HCT116 (cell line): Measurements from ENCODE around the gene ASRGL1. TPM values are rescaled to one million over a fixed set of nuclear protein-coding genes. Genes with fewer than 3 reads are reported as not detected.

Experiments used
- ATAC-seq: fragments of 200-7000 bp; cut with Tn5 transposase; 2 replicates; pipeline ENCODE4 v1.9.1; 2020; ENCODE audit warnings: mild to moderate bottlenecking, moderate library complexity
- BruUV-seq: library from RNA; stranded (reverse); fragments of 400-500 nt; replicated peaks from 2 replicates; lab custom pipeline; 2021; lab: Mats Ljungman, UMichigan
- CTCF ChIA-PET: fragments of 300-600 bp; sonication (Branson Sonifier 250); formaldehyde crosslinking; loops from one replicate; lab custom pipeline; 2021; ENCODE audit warnings: antibody characterized with exemption; lab: Charles Lee
- POLR2A ChIA-PET: fragments of 300-600, 350-600 bp; sonication (Branson Sonifier 250); formaldehyde crosslinking; loops from one replicate; lab custom pipeline; 2021; ENCODE audit warnings: antibody characterized with exemption; lab: Charles Lee
- RAD21 ChIA-PET, 2 experiments: fragments of 300-600 bp; sonication (Branson Sonifier 250); formaldehyde crosslinking; loops; one replicate each; lab custom pipeline; 2023; ENCODE audit warnings: low total read pairs in 2 of 2; ENCODE audit not compliant: uncharacterized antibody in 2 of 2, unreplicated experiment in 2 of 2, low non-redundant PET in 1 of 2; lab: Charles Lee
- DNase-seq: peaks from one replicate; pipeline ENCODE4 v3.0.0-alpha.2; 2010; ENCODE audit warnings: low read depth, low spot score
- H2AFZ ChIP-seq: fragments of 200-600 bp; shearing (Covaris generic), sonication (generic); 2 replicates; pipeline ENCODE4 v1.6.1; 2017; ENCODE audit warnings: low read depth, mixed run types, mixed read lengths, antibody characterized with exemption, low read length; ENCODE audit not compliant: poor library complexity, severe bottlenecking
- H3K27ac ChIP-seq: 2 replicates; pipeline ENCODE4 v1.5.1; 2012; ENCODE audit warnings: low read depth, low read length
- H3K27me3 ChIP-seq: fragments of 200-600 bp; sonication (generic); 2 replicates; pipeline ENCODE4 v1.6.1; 2016; ENCODE audit warnings: mixed run types, low read length, mixed read lengths; ENCODE audit not compliant: insufficient read depth
- H3K36me3 ChIP-seq, 2 experiments: fragments of 200-500 bp in 1 of 2; fragments of 200-600 bp in 1 of 2; sonication (Bioruptor generic) in 1 of 2; sonication (generic) in 1 of 2; 2 replicates each; pipeline versions ENCODE4 v1.5.1 to v1.6.1; 2014 to 2016; ENCODE audit warnings: low read length in 2 of 2, inconsistent platforms in 1 of 2, mixed read lengths in 1 of 2, mixed run types in 1 of 2; ENCODE audit not compliant: insufficient read depth in 2 of 2, control insufficient read depth in 1 of 2
- H3K4me1 ChIP-seq, 2 experiments: fragments of 200-600 bp in 1 of 2; sonication (generic) in 1 of 2; 2 replicates each; pipeline versions ENCODE4 v1.5.1 to v1.6.1; 2012 to 2017; ENCODE audit warnings: low read length in 2 of 2, inconsistent platforms in 1 of 2, mild to moderate bottlenecking in 1 of 2, mixed read lengths in 1 of 2, mixed run types in 1 of 2, moderate library complexity in 1 of 2; ENCODE audit not compliant: insufficient read depth in 2 of 2, control insufficient read depth in 1 of 2
- H3K4me2 ChIP-seq: fragments of 200-600 bp; sonication (generic); 2 replicates; pipeline ENCODE4 v1.6.1; 2017; ENCODE audit warnings: mixed run types, low read length, mixed read lengths
- H3K4me3 ChIP-seq, 2 experiments: fragments of 200-600 bp in 1 of 2; sonication (generic) in 1 of 2; replicated peaks in 1 of 2; 2 replicates each; pipeline ENCODE4 v1.5.1; 2011 to 2016; ENCODE audit warnings: low read length in 2 of 2, control low read depth in 1 of 2, low read depth in 1 of 2, mild to moderate bottlenecking in 1 of 2, mixed read lengths in 1 of 2, mixed run types in 1 of 2
- H3K79me2 ChIP-seq: fragments of 200-600 bp; sonication (generic); 2 replicates; pipeline ENCODE4 v1.6.1; 2017; ENCODE audit warnings: mild to moderate bottlenecking, mixed run types, low read length, moderate library complexity, mixed read lengths; ENCODE audit not compliant: insufficient read depth
- H3K9ac ChIP-seq: fragments of 200-600 bp; sonication (generic); 2 replicates; pipeline ENCODE4 v1.6.1; 2016; ENCODE audit warnings: low read length, mixed read lengths
- H3K9me2 ChIP-seq: fragments of 200-600 bp; sonication (generic), shearing (Covaris generic); 2 replicates; pipeline ENCODE4 v1.6.1; 2017; ENCODE audit warnings: mixed run types, mild to moderate bottlenecking, moderate library complexity; ENCODE audit not compliant: insufficient read depth
- H3K9me3 ChIP-seq, 2 experiments: fragments of 200-500 bp in 1 of 2; fragments of 200-600 bp in 1 of 2; sonication (Bioruptor generic) in 1 of 2; sonication (generic) in 1 of 2; 2 replicates each; pipeline ENCODE4 v1.6.1; 2014 to 2017; ENCODE audit warnings: low read length in 2 of 2, mixed read lengths in 2 of 2, inconsistent platforms in 1 of 2, low read depth in 1 of 2, mild to moderate bottlenecking in 1 of 2, mixed run types in 1 of 2, moderate library complexity in 1 of 2; ENCODE audit not compliant: control insufficient read depth in 1 of 2, insufficient read depth in 1 of 2
- H4K20me1 ChIP-seq: fragments of 200-600 bp; sonication (generic), shearing (Covaris generic); 2 replicates; pipeline ENCODE4 v1.6.1; 2017; ENCODE audit warnings: mixed run types, mild to moderate bottlenecking, moderate library complexity; ENCODE audit not compliant: insufficient read depth
- CEBPB ChIP-seq: IDR thresholded peaks from 2 replicates; pipeline ENCODE4 v1.6.1; 2012; ENCODE audit warnings: low read depth
- EGR1 ChIP-seq: IDR thresholded peaks from 2 replicates; pipeline ENCODE4 v1.6.1; 2012; ENCODE audit warnings: low read depth
- ELF1 ChIP-seq: IDR thresholded peaks from 2 replicates; pipeline ENCODE4 v1.6.1; 2012; ENCODE audit warnings: low read depth, borderline replicate concordance
- EZH2 ChIP-seq: fragments of 200-600 bp; sonication (generic); IDR thresholded peaks from 2 replicates; pipeline ENCODE4 v1.6.1; 2017; ENCODE audit warnings: antibody characterized with exemption, mixed run types
- EZH2phosphoT487 ChIP-seq: fragments of 200-600 bp; IDR thresholded peaks from 2 replicates; pipeline ENCODE4 v1.6.1; 2018; ENCODE audit warnings: antibody characterized with exemption, borderline replicate concordance
- JUND ChIP-seq: IDR thresholded peaks from 2 replicates; pipeline ENCODE4 v1.6.1; 2012
- POLR2A ChIP-seq: IDR thresholded peaks from 2 replicates; pipeline ENCODE4 v1.7.0; 2011; ENCODE audit warnings: borderline replicate concordance; ENCODE audit not compliant: insufficient read depth, insufficient read length; ENCODE audit errors: extremely low read depth
- POLR2AphosphoS5 ChIP-seq: IDR thresholded peaks from 2 replicates; pipeline ENCODE4 v1.6.1; 2011; ENCODE audit warnings: mild to moderate bottlenecking, low read depth, low read length, moderate library complexity
- SIN3A ChIP-seq: IDR thresholded peaks from 2 replicates; pipeline ENCODE4 v1.6.1; 2012; ENCODE audit warnings: low read depth
- SP1 ChIP-seq: IDR thresholded peaks from 2 replicates; pipeline ENCODE4 v1.6.1; 2012; ENCODE audit warnings: low read depth
- SRF ChIP-seq: IDR thresholded peaks from 2 replicates; pipeline ENCODE4 v1.6.1; 2012; ENCODE audit warnings: low read depth
- YY1 ChIP-seq: IDR thresholded peaks from 2 replicates; pipeline ENCODE4 v1.6.1; 2011; ENCODE audit warnings: low read length, low read depth, moderate library complexity, mild to moderate bottlenecking; ENCODE audit not compliant: insufficient replicate concordance; ENCODE audit errors: extremely low read depth
- ZNF274 ChIP-seq: fragments of 200-500 bp; sonication (Bioruptor generic); IDR thresholded peaks from 2 replicates; pipeline ENCODE4 v1.6.1; 2014; ENCODE audit warnings: mild to moderate bottlenecking, low read depth, low read length, inconsistent platforms
- intact Hi-C: fragments of 100-400 bp; cut with micrococcal nuclease; formaldehyde crosslinking; loops from 2 replicates; pipeline ENCODE4 v1.10.0; 2022
- total RNA-seq: library from RNA; stranded (reverse); gene quantifications from one replicate; pipeline ENCODE4 v1.2.1, GENCODE V29; 2021; ENCODE audit not compliant: unreplicated experiment
- TF ChIP-seq, protein P1 (sequence below): IDR thresholded peaks from 2 replicates; pipeline ENCODE4 v1.6.1; 2011; ENCODE audit warnings: mild to moderate bottlenecking, low read length, moderate library complexity; ENCODE audit not compliant: insufficient replicate concordance; ENCODE audit errors: extremely low read depth
- TF ChIP-seq, protein P2 (sequence below), 3 experiments: fragments of 200-600 bp in 1 of 3; sonication (generic) in 1 of 3; IDR thresholded peaks in 2 of 3; conservative IDR thresholded peaks in 1 of 3; 2 replicates each; pipeline ENCODE4 v1.5.1; 2012 to 2017; ENCODE audit warnings: low read depth in 2 of 3, low read length in 2 of 3, antibody characterized with exemption in 1 of 3, borderline replicate concordance in 1 of 3, control low read depth in 1 of 3, mild to moderate bottlenecking in 1 of 3, mixed read lengths in 1 of 3, mixed run types in 1 of 3, moderate library complexity in 1 of 3; ENCODE audit not compliant: insufficient read depth in 1 of 3
- TF ChIP-seq, protein P3 (sequence below): IDR thresholded peaks from 2 replicates; pipeline ENCODE4 v1.6.1; 2012

ASRGL1 gene
- total RNA-seq, 1 experiment from 2014 or later = 27.6 TPM

DNA sequence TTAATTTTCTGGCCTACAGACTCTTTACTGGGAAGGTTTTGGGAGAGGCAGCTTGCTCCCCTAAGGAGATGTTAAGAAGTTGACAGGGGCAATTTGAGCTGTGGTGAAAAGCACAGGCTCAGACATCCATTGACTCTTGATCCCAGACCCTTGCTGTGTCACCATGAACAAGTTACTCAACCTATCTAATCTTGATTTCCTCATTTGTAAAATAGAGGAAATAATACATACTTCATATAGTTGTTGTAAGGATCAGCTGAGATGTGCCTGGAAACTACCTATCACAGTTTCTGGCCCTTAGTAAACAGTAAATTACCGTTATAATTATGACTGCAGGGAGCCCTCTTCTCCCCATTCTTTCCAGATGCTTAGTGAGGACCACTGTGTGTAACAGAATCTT, 21.8 kb upstream of the ASRGL1 start:
- no peaks in the 10 kb centered on the region for H3K9me3 ChIP-seq
- no peaks in the 10 kb centered on the region for H3K9me2 ChIP-seq
- POLR2A ChIA-PET = no interaction called here

DNA sequence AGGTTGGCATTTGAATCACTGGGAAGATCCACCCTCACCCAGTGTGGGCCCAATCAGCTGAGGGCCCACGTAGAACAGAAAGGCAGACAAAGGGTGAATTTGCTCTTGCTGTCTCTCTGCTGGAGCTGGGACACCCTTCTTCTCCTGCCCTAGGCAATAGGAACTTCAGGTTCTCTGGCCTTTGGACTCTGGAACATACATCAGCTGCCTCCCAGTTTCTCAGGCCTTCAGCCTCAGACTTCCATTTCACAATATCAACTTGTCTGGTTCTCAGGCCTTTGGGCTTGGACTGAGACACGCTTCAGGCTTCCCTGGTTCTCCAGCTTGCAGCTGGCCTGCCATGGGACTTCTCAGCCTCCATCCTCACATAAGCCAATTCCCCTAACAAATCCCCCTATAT, 14.7 kb upstream of the ASRGL1 start:
- CTCF ChIA-PET = interaction anchor here (0.7 to 1.6 kb wide), 6 partner anchors 9 to 524 kb away, joined by 3 to 5 read pairs (median 4); partner anchors contain the start of gene ASRGL1
- no TSS peak for BruUV-seq
- Histone ChIP-seq H3K9me3 (no peaks in the 10 kb centered on the region), H3K79me2 (no peaks in the 10 kb centered on the region), H2AFZ (no peak overlapping the region), H3K27ac (no peak overlapping the region), H3K36me3 (no peaks in the 10 kb centered on the region), H3K4me2 (no peak overlapping the region), H3K9me2 (no peaks in the 10 kb centered on the region), H4K20me1 (no peaks in the 10 kb centered on the region), H3K9ac (no peak overlapping the region), H3K4me1 (no peaks in the 10 kb centered on the region), H3K27me3 (no peaks in the 10 kb centered on the region), H3K4me3 (no peak overlapping the region)
- intact Hi-C loops = no loop called here
- ATAC-seq = no peak
- no peak for DNase-seq
- POLR2A ChIA-PET = no interaction called here
- RAD21 ChIA-PET = interaction anchor here in 1 of 2 experiments (0.9 kb wide), 1 partner anchor 152 kb away, joined by 3 read pairs; no protein-coding TSS in a partner anchor
- TF ChIP-seq EZH2phosphoT487 (no peak), JUND (no peak), YY1 (no peak), CEBPB (no peak), ZNF274 (no peak), POLR2A (no peak), EGR1 (no peak), ELF1 (no peak), POLR2AphosphoS5 (no peak), SIN3A (no peak)
- TF ChIP-seq, protein P1, sequence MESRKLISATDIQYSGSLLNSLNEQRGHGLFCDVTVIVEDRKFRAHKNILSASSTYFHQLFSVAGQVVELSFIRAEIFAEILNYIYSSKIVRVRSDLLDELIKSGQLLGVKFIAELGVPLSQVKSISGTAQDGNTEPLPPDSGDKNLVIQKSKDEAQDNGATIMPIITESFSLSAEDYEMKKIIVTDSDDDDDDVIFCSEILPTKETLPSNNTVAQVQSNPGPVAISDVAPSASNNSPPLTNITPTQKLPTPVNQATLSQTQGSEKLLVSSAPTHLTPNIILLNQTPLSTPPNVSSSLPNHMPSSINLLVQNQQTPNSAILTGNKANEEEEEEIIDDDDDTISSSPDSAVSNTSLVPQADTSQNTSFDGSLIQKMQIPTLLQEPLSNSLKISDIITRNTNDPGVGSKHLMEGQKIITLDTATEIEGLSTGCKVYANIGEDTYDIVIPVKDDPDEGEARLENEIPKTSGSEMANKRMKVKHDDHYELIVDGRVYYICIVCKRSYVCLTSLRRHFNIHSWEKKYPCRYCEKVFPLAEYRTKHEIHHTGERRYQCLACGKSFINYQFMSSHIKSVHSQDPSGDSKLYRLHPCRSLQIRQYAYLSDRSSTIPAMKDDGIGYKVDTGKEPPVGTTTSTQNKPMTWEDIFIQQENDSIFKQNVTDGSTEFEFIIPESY = no peak
- TF ChIP-seq, protein P2, sequence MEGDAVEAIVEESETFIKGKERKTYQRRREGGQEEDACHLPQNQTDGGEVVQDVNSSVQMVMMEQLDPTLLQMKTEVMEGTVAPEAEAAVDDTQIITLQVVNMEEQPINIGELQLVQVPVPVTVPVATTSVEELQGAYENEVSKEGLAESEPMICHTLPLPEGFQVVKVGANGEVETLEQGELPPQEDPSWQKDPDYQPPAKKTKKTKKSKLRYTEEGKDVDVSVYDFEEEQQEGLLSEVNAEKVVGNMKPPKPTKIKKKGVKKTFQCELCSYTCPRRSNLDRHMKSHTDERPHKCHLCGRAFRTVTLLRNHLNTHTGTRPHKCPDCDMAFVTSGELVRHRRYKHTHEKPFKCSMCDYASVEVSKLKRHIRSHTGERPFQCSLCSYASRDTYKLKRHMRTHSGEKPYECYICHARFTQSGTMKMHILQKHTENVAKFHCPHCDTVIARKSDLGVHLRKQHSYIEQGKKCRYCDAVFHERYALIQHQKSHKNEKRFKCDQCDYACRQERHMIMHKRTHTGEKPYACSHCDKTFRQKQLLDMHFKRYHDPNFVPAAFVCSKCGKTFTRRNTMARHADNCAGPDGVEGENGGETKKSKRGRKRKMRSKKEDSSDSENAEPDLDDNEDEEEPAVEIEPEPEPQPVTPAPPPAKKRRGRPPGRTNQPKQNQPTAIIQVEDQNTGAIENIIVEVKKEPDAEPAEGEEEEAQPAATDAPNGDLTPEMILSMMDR (IDR thresholded peaks at IDR 0.05 in 2 of 3, conservative IDR thresholded peaks at IDR 0.05 in 1 of 3; ENCODE audit: borderline replicate concordance in 1 of 3, insufficient read depth in 1 of 3, low read depth in 2 of 3, low read length in 2 of 3) = no peak
- TF ChIP-seq, protein P3, sequence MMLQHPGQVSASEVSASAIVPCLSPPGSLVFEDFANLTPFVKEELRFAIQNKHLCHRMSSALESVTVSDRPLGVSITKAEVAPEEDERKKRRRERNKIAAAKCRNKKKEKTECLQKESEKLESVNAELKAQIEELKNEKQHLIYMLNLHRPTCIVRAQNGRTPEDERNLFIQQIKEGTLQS = no peak

More for the DNA sequence above, 21.8 kb upstream of the ASRGL1 start:
- no peaks in the 10 kb centered on the region for H4K20me1 ChIP-seq
- ChIA-PET RAD21 (no interaction called here), CTCF (no interaction called here)
- no peak overlapping the region for H3K4me2 ChIP-seq
- H3K79me2 ChIP-seq = no peaks in the 10 kb centered on the region
- no peak overlapping the region for H3K9ac ChIP-seq
- H3K36me3 ChIP-seq = no peaks in the 10 kb centered on the region
- no TSS peak for BruUV-seq
- H3K4me3 ChIP-seq = no peak overlapping the region
- TF ChIP-seq SRF = no peak
- TF ChIP-seq EZH2 = no peak
- no peak for TF ChIP-seq YY1
- TF ChIP-seq JUND = no peak
- TF ChIP-seq POLR2AphosphoS5 = no peak
- no peak for TF ChIP-seq SP1
- DNase-seq (no peak), ATAC-seq (no peak)
- peaks cover 4% of the 10 kb centered on the region; the same call in 1 of the 2 replicates for H3K27me3 ChIP-seq
- H3K27ac ChIP-seq = no peak overlapping the region
- intact Hi-C loops = no loop called here
- no peaks in the 10 kb centered on the region for H3K4me1 ChIP-seq
- no peak overlapping the region for H2AFZ ChIP-seq
